Adrenal gland (tissue), 12 donors: ENCODE results near the gene NDOR1. TPM values are rescaled to one million over a fixed set of nuclear protein-coding genes. Genes with fewer than 3 reads are reported as not detected.

Experiments used
- DNase-seq, 7 donors: peaks; one replicate each; pipeline ENCODE4 v3.0.0-alpha.2; 2019 to 2020
- H3K27ac ChIP-seq, 5 donors: fragments of 200-600 bp; sonication (generic) in 4 of 5; 1 replicate in 3 of 5; 2 replicates in 2 of 5; pipeline versions ENCODE4 v1.5.1 to v1.8.0; 2016 to 2020; ENCODE audit warnings: mild to moderate bottlenecking in 1 of 5
- H3K27me3 ChIP-seq: fragments of 200-600 bp; 2 replicates; pipeline ENCODE4 v1.8.0; 2021
- H3K36me3 ChIP-seq, 2 donors: fragments of 200-600 bp; replicated peaks in 1 of 2; 1 replicate in 1 of 2; 2 replicates in 1 of 2; pipeline versions ENCODE4 v1.5.1 to v1.8.0; 2018 to 2022
- H3K4me1 ChIP-seq, 2 donors: fragments of 200-600 bp; replicated peaks in 1 of 2; 1 replicate in 1 of 2; 2 replicates in 1 of 2; pipeline versions ENCODE4 v1.5.1 to v1.8.0; 2018 to 2021
- H3K4me3 ChIP-seq, 4 donors: fragments of 200-600 bp; sonication (generic) in 3 of 4; one replicate each; pipeline ENCODE4 v1.5.1; 2016 to 2018
- H3K9me3 ChIP-seq, 3 donors: fragments of 200-600 bp; sonication (generic) in 1 of 3; replicated peaks in 1 of 3; 1 replicate in 2 of 3; 2 replicates in 1 of 3; pipeline versions ENCODE4 v1.5.1 to v1.8.0; 2016 to 2021
- POLR2A ChIP-seq, 2 donors: fragments of 450-650 bp; IDR thresholded peaks; one replicate each; pipeline ENCODE4 v1.6.1; 2017; ENCODE audit warnings: antibody characterized with exemption in 2 of 2, mild to moderate bottlenecking in 2 of 2, moderate library complexity in 1 of 2
- WGBS, 4 donors: extraction: QIAGEN DNeasy Blood & Tissue Kit in 2 of 4; methylation state at CpG; one replicate each; pipeline versions ENCODE4 v1.1.5 to v1.1.7; 2013 to 2017; 5-methylcytosine and 5-hydroxymethylcytosine counted together
- intact Hi-C, 2 donors: fragments of 100-400 bp; cut with DNase I; formaldehyde crosslinking; loops; one replicate each; pipeline versions ENCODE4 v1.14.1 to v1.15.0; 2022 to 2023
- polyA plus RNA-seq, 3 donors: library from polyadenylated mRNA; stranded (reverse); fragments of 200-250 nt in 2 of 3; fragments of 350-450 nt in 1 of 3; fragmentation: Illumina TruSeq in 1 of 3; extraction: RNeasy Lipid Tissue Mini Kit (QIAGEN cat#74804) in 1 of 3; gene quantifications; one replicate each; pipeline ENCODE4 v1.2.3, GENCODE V29; 2013 to 2014
- total RNA-seq, 9 donors: library from RNA; depleted of rRNA in 4 of 9; stranded (reverse); fragments of >200 nt in 4 of 9; fragments of 120-200 nt in 1 of 9; fragmentation: NEBNext Ultra II Directional in 1 of 9; extraction: Animal tissue kit (Norgen Biotek cat#: 25700) in 1 of 9; gene quantifications; one replicate each; pipeline versions ENCODE4 v1.1.0 to v1.2.4, GENCODE V29; 2013 to 2023
- TF ChIP-seq, protein P1 (sequence below), 6 experiments: fragments of 450-650 bp in 4 of 6; fragments of 200-600 bp in 2 of 6; sonication (generic) in 1 of 6; IDR thresholded peaks; 1 replicate in 5 of 6; 2 replicates in 1 of 6; pipeline versions ENCODE4 v1.5.1 to v1.8.0; 2016 to 2021; ENCODE audit warnings: antibody characterized with exemption in 6 of 6, mild to moderate bottlenecking in 2 of 6, moderate library complexity in 1 of 6
- donor health status: healthy with polysubstance abuse.
- donor health status: Bipolar disorder and iron deficiency.
- donor health status: DM: yes; HTN: yes; CAD: no.
- donor health status: DM: no; HTN: no; CAD: no.
- donor health status: DM: no; HTN: no; CAD: no.
- donor health status: DM: yes; HTN: yes; CAD: no.

The NDOR1 gene
- total and polyA plus RNA-seq, 12 donors = 1.6 to 36.4 (median 13.7) TPM

DNA sequence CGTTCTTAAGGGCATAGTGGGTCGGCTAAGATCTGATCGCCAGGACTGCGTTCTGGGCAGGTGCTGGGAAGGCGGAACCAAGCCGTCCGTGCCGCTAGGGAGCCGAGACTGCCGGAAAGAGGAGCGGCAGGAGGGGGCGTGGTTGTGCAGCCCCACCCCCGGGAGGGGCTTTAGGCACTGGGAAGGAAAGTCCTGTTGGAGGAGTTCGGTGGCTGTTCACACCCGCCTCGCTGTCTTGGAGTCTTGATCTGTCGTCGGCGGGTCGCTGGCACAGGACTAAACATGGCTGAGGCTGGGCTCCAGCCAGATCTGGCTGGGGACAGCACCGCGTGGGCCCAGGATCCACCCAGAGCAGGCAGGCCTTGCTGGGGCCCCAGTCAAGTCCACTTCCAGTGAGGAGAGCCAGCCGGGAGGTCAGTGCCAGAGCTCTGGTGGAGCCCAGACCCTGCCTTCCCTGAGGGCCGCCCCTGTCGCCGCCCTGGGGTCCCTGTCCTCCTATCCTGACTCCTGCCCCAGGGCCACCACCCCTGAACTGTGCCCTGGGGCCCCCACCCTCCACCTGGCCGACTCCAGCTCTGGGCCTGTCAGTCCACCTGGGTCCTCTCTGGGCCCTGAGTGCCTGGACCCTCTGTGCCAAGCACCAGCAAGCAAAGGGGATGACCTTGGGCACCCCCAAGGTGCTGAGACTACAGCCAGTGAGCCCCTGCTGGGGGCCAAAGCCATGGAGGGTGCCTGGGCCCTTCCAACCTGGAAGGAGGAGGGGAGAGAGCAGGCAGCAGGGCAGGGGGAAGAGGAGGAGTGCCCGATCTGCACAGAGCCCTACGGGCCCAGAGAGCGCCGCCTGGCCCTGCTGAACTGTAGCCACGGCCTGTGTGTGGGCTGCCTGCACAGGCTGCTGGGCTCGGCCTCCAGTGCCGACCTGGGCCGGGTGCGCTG lies 12.0 kb downstream of the NDOR1 start:
- no peaks in the 10 kb centered on the region for H3K27me3 ChIP-seq
- WGBS, 4 donors = 27 to 59% (median 50%) methylated on average over 11 to 36 of the region's 36 CpGs
- peaks cover 23 to 24% of the 10 kb centered on the region in 2 donors for H3K4me1 ChIP-seq
- peak overlapping the region in 2 of 4 donors; percentile 33 to 59 for H3K4me3 ChIP-seq
- H3K27ac ChIP-seq = peak overlapping the region; percentile 58 to 82 (median 69)
- TF ChIP-seq, protein P1, sequence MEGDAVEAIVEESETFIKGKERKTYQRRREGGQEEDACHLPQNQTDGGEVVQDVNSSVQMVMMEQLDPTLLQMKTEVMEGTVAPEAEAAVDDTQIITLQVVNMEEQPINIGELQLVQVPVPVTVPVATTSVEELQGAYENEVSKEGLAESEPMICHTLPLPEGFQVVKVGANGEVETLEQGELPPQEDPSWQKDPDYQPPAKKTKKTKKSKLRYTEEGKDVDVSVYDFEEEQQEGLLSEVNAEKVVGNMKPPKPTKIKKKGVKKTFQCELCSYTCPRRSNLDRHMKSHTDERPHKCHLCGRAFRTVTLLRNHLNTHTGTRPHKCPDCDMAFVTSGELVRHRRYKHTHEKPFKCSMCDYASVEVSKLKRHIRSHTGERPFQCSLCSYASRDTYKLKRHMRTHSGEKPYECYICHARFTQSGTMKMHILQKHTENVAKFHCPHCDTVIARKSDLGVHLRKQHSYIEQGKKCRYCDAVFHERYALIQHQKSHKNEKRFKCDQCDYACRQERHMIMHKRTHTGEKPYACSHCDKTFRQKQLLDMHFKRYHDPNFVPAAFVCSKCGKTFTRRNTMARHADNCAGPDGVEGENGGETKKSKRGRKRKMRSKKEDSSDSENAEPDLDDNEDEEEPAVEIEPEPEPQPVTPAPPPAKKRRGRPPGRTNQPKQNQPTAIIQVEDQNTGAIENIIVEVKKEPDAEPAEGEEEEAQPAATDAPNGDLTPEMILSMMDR (IDR thresholded peaks at IDR 0.05) = peak in 2 of 6 experiments; percentile 4 to 17
- TF ChIP-seq POLR2A (IDR thresholded peaks at IDR 0.05) = peak in 1 of 2 donors; percentile 81
- H3K9me3 ChIP-seq = no peaks in the 10 kb centered on the region
- H3K36me3 ChIP-seq = no peaks in the 10 kb centered on the region
- peak; percentile 83 to 95 (median 92) for DNase-seq
- intact Hi-C loops = no loop called here

DNA sequence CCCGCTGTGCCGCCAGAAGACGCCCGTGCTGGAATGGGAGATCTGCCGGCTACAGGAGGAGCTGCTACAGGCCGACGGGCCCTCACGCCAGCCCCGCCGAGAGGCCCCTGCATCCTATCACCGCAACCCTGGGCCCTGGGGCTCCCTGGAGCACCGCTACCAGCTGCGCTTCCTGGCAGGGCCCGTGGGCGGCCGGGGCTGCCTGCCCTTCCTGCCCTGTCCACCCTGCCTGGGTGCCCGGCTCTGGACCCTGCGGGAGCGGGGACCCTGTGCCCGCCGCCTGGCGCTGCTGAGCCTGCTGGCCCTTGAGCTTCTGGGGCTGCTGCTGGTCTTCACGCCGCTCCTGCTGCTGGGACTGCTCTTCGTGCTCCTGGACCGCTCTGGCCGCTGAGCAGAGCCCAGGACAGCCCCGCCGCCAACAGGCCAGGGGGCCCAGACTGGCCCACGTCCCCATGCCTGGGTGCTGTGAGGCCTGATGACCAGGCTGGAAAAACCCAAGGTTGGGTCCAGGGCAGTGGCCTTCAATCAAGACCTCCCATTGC lies 12.8 kb downstream of the NDOR1 start:
- no peaks in the 10 kb centered on the region for H3K9me3 ChIP-seq

DNA sequence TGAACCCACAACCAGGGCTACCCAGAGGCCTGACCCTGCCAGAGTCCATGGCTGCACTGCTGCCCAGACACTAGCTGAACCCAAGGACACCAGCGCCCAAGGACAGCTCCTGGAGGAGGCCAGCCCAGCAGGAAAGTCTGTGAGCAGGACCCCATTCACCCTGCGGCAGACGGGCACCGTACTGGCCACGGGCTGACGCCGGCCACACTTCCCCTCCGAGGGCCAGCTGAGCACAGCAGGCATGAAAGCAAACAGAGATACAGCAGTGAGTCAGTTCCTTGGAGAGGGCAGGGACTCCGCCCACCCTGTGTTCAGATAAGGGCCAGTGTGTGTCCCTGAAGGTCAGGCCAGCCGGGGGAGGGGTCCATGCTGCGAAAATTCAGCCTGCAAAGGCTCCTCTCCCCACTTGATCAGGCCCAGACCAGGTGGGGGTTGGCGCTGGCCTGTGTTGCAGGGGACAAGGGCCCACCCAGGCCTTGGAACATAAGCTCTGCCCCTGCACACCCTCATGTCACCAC lies 13.3 kb downstream of the NDOR1 start:
- Histone ChIP-seq H3K4me1 (peaks cover 29 to 31% of the 10 kb centered on the region in 2 donors), H3K4me3 (peak overlapping the region in 1 of 4 donors; percentile 59), H3K9me3 (no peaks in the 10 kb centered on the region), H3K27ac (peak overlapping the region; percentile 19 to 82 (median 69)), H3K36me3 (no peaks in the 10 kb centered on the region), H3K27me3 (no peaks in the 10 kb centered on the region)
- intact Hi-C loops = no loop called here
- peak in 1 of 2 donors; percentile 81 for TF ChIP-seq POLR2A (IDR thresholded peaks at IDR 0.05)
- TF ChIP-seq, protein P1 (IDR thresholded peaks at IDR 0.05) = no peak
- peak; percentile 70 to 92 (median 89) for DNase-seq
- 33 to 67% (median 48%) methylated on average over 10 to 12 of the region's 12 CpGs for WGBS, 4 donors

More for the DNA sequence above, 12.8 kb downstream of the NDOR1 start:
- WGBS, 4 donors = 63 to 92% (median 67%) methylated on average over 9 to 30 of the region's 30 CpGs
- no peak for TF ChIP-seq POLR2A (IDR thresholded peaks at IDR 0.05)
- TF ChIP-seq, protein P1 (IDR thresholded peaks at IDR 0.05) = no peak
- H3K27ac ChIP-seq = peak overlapping the region; percentile 19 to 82 (median 69)
- no peaks in the 10 kb centered on the region for H3K27me3 ChIP-seq
- no peak for DNase-seq
- H3K36me3 ChIP-seq = no peaks in the 10 kb centered on the region
- intact Hi-C loops = no loop called here
- peaks cover 29% of the 10 kb centered on the region in 2 donors for H3K4me1 ChIP-seq
- peak overlapping the region in 1 of 4 donors; percentile 59 for H3K4me3 ChIP-seq

DNA sequence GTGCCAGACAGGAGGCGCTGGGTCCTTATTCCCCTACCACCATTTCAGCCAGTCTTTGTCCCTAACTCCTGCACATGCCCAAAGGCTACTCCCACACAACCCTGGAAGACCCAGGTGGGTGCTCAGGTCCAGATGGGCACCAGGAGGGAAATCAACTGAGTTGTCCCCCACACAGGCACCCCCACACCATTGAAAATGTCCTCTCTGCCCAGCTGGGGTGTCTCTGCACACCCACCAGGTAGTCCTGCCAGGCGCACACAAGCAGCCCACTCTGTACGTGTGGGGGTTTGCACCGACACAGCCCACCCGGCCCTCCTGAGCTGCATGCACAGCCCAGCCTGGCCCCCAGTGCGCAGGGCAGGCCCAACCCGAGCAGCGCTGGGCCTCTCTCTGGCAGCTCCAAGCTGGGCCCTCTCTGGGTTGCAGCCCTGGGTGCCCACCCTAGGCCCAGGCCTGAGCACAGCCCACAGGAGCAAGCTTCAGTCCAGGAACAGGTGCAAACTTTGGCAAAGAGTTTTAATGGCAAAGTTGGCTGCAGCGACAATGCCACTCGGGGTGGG lies 14.3 kb downstream of the NDOR1 start:
- Histone ChIP-seq H3K27ac (peak overlapping the region in 2 of 5 donors; percentile 40 to 46), H3K9me3 (no peaks in the 10 kb centered on the region), H3K4me3 (no peak overlapping the region), H3K27me3 (no peaks in the 10 kb centered on the region), H3K4me1 (peaks cover 29 to 37% of the 10 kb centered on the region in 2 donors), H3K36me3 (no peaks in the 10 kb centered on the region)
- intact Hi-C loops = no loop called here
- TF ChIP-seq, protein P1 (IDR thresholded peaks at IDR 0.05) = no peak
- no peak for TF ChIP-seq POLR2A (IDR thresholded peaks at IDR 0.05)
- no peak for DNase-seq
- WGBS, 4 donors = 92 to 95% (median 94%) methylated on average over 2 to 10 of the region's 10 CpGs
